ENCODE data around the gene UBLCP1.

UBLCP1 gene

DNA sequence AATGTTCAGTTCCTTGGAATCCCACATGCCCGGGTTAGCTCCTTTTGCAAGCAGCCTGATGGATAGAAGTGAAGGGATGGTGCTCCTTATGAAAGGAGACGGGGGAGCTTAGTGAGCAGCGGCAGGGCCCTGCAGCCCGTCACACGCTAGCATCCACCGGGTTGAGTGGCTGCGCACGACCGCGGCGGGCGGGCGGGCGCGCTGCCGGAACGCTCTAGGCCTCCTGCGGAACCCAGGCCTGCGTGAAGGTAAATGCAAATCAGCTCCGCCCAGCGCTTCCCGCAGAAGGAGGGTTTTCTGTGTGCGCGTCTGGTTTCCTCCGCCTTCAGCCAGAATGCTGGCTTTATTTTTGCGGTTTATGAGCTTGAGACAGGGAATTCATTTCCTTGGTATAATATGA, 47.4 kb downstream of the UBLCP1 start:
- in situ Hi-C loops (cut with MboI; ENCODE audit: low sequenced_read_pairs): loop anchor here (25.0 kb wide), 1 partner anchor 677 kb away; no protein-coding TSS in a partner anchor

DNA sequence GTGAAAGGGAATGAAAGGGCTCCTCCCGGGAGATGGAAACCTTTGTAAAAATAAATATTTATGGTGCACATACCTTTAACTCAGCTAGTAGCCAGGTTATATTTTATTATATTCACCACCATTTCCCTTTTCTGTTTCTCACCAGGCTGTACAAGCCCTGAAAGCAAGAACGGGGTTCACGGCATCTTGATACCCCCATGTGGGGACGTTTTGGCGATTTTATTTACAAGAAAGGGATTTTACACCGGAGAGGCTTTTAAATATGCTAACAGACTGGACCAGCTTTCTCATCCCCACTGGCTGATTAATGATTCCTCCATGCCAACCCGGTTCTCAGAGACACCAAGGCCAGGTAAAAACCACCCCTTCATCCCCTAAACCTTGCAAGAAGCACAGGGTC, 48.0 kb downstream of the UBLCP1 start:
- in situ Hi-C loops (cut with MboI; ENCODE audit: low sequenced_read_pairs): loop anchor here (25.0 kb wide), 1 partner anchor 676 kb away; no protein-coding TSS in a partner anchor

DNA sequence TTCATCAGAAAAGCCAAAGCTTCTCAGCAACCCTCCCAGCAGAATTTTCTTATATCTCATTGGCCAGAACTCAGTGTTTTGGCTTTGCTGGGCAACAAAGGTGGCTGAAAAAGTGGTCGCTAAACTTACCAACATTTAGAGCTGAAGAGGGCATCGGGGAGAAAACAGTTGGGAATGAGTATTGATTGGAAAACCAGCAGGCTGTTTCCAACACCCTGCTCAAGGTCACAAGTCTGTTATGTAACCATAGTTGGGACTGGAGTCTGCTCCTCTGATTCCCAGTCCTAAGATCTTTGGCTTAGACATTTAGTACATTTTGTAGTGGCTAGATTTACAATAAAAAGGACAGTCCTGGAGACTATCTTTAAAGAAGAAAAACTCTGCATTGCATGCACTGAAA, 50.1 kb downstream of the UBLCP1 start:
- in situ Hi-C loops (cut with MboI; ENCODE audit: low sequenced_read_pairs): loop anchor here (25.0 kb wide), 1 partner anchor 674 kb away; no protein-coding TSS in a partner anchor

DNA sequence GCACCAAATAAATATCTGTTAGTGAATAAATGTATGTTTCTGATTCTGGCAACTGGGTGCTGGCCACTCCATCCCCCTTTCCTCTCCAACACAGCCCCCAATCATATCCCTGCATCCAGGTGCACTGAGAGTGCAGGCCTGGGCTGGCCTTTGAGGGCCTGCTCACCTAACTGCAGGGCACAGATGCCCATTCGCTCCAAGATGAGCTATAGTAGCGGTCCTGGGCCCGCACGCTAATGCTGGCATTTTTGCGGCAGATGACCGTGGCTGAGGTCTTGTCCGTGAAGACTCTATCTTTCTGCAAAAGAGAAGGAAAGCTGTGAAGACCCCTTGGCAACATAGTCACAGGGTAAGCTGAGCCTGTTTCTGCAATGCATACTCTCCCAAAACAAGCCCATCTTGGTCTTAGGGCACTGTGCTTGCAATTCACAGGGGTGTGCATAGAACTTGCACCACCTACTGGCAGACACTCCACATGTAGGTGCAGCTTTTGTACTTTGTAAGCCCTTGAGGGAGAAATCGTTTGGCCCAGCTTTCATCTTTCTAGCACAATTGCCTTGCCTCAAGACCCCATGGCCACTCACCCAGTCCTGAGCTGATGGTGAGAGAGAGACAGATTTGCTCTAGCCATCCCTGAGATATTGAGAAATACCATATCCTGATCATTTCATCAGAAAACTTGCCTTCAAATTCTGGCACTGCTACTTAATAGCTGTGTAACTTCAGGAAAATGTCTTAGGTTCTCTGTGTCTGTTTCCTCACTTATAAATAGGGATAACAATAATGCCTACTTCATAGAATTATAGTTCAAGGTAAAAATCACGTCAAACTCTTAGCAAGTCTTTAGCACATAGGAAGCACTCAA, 53.7 kb downstream of the UBLCP1 start:
- in situ Hi-C loops (cut with MboI; ENCODE audit: low sequenced_read_pairs): loop anchor here (25.0 kb wide), 1 partner anchor 671 kb away; no protein-coding TSS in a partner anchor

DNA sequence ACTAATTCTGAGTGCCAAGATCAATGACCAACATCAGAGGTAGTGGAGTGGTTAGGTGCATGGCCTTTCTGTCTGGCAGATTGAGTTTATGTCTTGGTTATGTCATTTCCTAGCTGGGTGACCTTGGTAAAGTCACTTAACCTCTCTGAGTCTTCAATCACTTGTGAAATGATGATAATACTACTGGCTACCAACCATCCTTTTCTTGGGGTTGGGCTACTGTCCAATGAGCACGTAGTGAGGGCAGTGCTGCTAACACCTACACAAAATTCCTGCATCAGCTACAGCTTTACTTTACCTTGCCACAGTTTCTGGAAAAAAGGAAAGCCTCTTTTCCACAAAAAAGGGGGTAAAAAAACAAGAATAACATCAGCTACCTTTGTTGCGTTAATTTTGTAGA, 54.8 kb downstream of the UBLCP1 start:
- in situ Hi-C loops (cut with MboI; ENCODE audit: low sequenced_read_pairs): loop anchor here (25.0 kb wide), 1 partner anchor 669 kb away; no protein-coding TSS in a partner anchor

DNA sequence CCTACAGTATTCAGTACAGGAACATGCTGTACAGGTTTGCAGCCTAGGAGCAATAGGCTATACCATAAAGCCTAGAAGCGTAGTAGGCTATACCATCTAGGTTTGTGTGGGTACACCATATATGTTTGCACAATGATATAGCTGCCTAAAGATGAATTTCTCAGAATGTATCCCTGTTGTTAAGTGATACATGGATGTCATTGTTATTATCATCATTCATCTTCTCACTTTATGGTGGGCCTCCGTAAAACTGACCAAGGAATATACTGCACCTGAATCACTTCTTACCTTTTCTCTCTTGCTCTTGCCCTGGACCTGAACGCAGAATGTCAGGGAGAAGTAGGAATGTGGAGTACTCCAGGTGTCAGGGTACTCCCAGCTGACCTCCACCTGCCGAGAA, 55.4 kb downstream of the UBLCP1 start:
- in situ Hi-C loops (cut with MboI; ENCODE audit: low sequenced_read_pairs): loop anchor here (25.0 kb wide), 1 partner anchor 669 kb away; no protein-coding TSS in a partner anchor

DNA sequence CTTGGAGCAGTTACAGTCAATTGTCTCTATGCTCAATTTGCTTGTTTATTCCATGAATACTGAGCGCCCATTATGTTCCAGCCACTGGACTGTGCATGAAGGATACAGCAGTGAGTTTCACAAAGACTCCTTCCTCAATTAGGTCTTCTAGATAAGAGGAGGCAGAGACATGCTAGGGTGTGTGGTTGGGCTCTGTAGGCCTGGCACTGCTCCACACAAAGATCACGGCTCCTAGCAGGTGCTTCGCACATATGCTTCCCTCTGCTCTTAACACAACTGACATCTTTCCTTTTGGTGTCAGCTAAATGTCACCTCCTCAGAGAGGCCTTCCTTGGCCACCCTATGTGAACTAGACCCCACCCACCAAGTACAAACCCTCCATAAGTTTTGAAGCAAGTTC, 56.3 kb downstream of the UBLCP1 start:
- in situ Hi-C loops (cut with MboI; ENCODE audit: low sequenced_read_pairs): loop anchor here (25.0 kb wide), 1 partner anchor 668 kb away; no protein-coding TSS in a partner anchor

DNA sequence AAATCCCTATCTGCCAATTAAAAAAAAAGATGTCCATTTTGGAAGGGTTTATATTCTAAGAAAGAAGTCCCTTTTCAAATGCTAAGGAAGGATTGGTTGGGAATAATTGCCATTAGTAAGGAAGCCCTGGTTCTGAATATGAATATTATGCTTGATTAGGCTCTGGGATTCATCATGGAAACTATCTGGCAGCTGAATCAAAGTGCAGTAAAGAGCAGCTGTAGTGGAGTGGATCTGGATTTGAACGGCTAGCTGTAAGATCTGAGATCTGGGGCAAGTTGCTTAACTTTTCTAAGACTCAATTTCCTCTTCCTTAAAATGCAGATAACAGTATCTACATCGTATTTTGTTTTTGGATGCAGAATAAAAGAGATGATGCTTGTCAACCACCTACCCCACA, 56.7 kb downstream of the UBLCP1 start:
- in situ Hi-C loops (cut with MboI; ENCODE audit: low sequenced_read_pairs): loop anchor here (25.0 kb wide), 1 partner anchor 667 kb away; no protein-coding TSS in a partner anchor

DNA sequence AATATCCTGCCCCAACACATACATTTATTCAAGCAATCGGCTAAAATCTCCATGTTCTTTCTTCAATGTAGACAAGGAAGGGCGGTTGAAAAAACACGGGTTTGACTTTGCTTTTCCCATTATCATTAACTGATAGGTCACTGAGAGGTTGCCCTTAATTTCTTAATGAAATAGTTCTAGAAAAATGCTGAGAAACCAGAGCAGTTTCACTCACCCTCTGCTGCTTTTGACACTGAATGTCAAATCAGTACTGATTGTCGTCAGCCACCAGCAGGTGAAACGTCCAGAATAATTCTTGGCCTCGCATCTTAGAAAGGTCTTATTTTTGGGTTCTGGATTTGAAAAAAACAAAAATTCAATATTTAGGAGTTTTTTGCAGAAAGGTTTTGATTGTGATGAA, 59.1 kb downstream of the UBLCP1 start:
- in situ Hi-C loops (cut with MboI; ENCODE audit: low sequenced_read_pairs): loop anchor here (25.0 kb wide), 1 partner anchor 665 kb away; no protein-coding TSS in a partner anchor

DNA sequence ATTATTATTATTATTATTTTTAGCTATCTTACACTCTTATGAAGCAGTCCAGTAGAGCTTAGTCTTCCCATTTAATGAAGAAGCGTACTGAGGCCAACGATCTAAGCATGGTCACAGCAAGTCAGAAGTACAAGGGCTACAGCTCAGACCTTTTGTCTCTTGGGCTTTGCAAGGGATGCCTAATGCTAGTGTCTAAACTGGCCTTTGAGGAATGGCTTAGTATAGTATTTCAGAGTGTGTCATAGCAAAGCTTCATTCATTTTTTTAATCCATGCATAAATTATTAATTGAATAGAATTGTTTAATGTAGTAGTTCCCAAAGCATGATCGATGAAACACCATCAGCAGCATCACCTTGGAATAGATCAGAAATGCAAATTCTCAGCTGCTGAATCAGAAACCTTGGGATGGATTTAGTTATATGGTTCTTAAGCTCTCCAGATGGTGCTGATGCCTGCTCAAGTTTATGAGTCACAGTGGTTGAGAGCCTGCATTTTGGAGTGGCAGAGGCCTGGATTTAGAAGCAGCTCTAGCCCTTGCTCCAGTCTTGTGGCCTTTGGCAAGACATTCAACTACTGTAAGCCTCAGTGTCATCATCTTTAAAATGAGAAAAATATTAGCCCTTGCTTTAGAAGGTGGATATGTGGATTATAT, 61.1 kb downstream of the UBLCP1 start:
- in situ Hi-C loops (cut with MboI; ENCODE audit: low sequenced_read_pairs): loop anchor here (25.0 kb wide), 1 partner anchor 663 kb away; no protein-coding TSS in a partner anchor

DNA sequence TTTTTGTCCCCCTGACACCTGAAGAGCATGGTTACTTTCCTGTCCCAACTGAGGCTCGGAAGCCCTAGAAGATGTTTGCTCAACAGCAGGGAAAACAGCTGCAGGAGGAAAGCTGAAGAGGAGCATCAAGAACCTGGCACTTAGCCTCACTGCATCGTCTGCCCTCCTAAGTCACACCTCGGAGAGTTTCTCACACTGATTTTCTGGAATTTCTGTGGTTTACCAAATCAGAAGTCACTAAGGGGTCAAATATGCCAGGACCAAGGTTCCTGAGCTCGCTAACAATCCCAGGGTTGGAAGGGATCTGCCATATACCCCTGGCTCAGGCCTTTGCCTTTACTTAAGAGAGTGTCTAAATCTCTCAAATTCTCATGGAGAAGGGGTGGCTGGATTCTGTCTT, 61.9 kb downstream of the UBLCP1 start:
- in situ Hi-C loops (cut with MboI; ENCODE audit: low sequenced_read_pairs): loop anchor here (25.0 kb wide), 1 partner anchor 662 kb away; no protein-coding TSS in a partner anchor

DNA sequence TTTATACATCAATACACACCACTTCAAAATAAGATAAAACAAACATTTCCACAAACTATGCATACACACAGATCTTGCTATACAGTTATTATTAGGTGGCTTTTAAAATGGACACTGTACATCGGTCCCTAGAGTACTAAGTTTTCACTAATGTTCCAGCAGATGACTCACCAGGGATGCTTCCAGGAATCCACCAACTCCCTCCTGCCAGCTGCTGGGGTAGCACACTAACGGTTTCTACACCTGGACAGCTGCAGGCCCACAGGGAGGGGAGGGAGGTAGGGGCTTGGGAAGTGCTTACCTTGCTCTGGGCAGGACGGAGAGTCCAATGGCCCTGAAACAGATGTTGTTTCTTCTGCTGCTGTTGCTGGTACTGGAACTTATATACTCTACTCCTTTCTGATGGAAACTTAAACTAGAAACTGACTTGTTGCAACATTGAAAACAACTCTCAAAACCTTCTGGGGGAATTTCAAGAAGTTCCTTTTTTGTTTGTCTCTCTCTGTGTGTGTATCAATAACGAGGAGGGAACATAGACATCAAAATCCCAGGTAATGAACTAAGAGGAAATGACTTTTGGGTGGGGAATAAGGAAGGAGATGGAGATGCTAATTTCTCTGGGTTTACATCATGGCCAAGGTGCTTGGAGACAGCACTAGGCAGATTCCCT, 67.2 kb downstream of the UBLCP1 start, which contains the start of gene IL12B:
Gene IL12B, minus strand, starts transcription at position 357 of the 670 bp plus-strand sequence. CDS start 3,705 bp downstream, outside the sequence.
- in situ Hi-C loops (cut with MboI; ENCODE audit: low sequenced_read_pairs): no loop called here

DNA sequence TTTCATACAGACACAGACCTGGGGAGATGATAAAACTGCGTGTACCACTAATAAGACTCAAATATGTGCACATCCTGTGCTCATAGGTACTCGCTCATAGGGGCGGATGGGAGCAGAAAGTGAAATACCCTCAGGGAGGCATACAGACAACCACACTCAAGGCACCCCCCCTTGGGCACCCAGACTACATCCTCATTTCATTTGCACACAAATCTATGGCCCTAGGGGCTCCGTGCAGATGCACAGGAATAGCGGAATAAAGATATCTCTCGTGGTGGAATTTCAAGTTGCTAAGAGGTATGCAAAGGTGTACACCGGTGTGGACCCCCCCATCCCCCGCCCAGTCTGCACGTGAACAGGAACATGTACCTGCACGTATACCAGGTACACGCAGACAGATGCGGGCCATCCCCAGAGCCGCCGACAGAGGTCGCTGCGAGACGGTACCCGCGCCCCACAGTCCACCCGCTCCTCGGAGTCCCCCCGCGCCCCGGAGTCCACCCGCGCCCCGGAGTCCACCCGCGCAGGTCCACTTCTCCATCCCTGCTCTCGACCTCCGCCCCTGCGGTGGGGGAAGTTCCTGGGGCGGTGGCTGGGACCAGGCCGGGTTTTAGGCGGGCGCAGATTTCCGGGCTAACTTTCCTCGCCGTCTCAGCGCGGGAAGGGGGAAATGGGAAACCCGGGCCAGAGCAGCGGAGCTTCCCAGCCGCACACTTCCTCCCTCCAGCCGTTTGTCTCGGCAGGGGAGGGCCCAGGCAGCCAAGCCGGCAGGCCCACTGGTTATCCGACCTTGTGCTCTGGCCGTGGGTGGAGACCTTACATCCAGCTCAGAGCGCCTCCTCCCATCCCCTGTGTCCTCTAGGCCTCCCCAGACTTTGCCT, 68.2 kb downstream of the UBLCP1 start:
- in situ Hi-C loops (cut with MboI; ENCODE audit: low sequenced_read_pairs): no loop called here

DNA sequence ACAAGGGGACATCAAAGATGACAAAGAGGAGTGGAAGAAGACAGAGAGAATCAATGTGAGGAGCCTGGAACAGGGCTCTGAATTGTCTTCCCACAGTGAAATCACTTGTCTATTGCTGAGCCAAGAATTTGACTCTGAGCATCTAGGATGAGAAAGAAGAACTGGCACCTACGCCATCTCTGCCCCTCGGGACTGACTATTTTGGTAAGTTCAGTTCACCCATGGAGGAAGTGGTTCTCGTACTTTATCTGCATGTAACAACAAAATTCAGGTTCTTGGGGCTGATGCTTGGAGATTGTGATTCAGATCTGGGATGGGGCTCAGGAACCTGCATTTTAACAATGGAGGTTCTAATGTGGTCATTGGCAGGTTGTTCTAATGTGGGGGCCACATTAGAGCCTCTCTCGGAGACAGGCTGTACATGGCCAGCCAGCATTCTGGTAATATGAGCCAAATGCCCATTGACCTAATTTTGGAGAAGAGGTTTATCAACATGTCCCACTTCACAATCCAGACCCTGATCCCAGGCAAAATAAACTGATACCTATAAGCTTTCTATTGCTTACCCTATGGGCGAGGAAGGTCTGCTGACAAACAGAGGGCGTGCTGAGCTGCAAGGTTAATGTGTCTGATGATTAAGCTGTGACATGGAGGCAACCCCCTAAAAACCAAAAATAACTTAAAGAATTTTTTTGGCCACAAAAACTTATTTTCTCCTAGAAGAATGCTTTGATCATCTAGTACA, 69.9 kb downstream of the UBLCP1 start:
- in situ Hi-C loops (cut with MboI; ENCODE audit: low sequenced_read_pairs): no loop called here

DNA sequence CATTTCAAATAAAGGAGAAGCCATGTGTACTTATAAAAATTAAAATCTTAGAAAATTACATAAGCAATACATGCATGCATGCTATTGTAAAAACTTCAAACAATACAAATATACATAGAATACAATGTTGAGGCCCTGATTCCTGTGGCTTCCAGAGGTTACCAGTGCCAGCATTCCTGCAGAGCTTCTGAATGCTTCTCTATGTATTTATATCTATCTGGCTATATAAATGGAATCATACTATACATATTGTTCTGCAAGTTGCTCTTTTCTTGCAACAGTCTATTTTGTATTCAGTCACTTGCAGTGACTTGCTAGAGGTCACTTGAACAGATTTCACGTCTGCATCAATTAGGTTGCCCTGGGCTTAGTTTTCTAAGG, 70.4 kb downstream of the UBLCP1 start:
- in situ Hi-C loops (cut with MboI; ENCODE audit: low sequenced_read_pairs): no loop called here
